ENCODE data around the gene RFC5. TPM values are rescaled to one million over a fixed set of nuclear protein-coding genes. Genes with fewer than 3 reads are reported as not detected.
A peak's percentile ranks its signal among the peaks of the same experiment; 100 is the strongest.

The RFC5 gene
- total RNA-seq, 1 experiment from 2014 or later: 78.6 TPM

DNA sequence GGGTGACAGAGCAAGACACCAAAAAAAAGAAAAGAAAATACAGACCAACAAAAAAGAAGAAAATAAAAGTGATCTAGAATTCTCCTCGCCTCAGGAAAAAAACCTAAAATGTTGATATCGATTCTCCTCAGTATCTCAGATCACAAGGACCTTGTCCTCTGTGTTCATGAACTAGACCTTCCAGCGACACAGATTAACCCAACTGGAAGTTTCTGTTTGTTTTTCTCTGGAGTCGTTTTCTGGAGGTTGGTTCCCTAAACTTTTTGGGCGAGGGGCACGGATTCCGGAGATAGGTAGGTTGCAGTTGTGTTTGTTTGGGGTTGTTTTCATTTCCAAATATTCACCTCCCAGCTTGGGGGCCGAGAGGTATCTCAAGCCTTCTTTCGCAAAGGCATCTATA is 559 bp upstream of the RFC5 start (continued):
- TF ChIP-seq, protein P1, sequence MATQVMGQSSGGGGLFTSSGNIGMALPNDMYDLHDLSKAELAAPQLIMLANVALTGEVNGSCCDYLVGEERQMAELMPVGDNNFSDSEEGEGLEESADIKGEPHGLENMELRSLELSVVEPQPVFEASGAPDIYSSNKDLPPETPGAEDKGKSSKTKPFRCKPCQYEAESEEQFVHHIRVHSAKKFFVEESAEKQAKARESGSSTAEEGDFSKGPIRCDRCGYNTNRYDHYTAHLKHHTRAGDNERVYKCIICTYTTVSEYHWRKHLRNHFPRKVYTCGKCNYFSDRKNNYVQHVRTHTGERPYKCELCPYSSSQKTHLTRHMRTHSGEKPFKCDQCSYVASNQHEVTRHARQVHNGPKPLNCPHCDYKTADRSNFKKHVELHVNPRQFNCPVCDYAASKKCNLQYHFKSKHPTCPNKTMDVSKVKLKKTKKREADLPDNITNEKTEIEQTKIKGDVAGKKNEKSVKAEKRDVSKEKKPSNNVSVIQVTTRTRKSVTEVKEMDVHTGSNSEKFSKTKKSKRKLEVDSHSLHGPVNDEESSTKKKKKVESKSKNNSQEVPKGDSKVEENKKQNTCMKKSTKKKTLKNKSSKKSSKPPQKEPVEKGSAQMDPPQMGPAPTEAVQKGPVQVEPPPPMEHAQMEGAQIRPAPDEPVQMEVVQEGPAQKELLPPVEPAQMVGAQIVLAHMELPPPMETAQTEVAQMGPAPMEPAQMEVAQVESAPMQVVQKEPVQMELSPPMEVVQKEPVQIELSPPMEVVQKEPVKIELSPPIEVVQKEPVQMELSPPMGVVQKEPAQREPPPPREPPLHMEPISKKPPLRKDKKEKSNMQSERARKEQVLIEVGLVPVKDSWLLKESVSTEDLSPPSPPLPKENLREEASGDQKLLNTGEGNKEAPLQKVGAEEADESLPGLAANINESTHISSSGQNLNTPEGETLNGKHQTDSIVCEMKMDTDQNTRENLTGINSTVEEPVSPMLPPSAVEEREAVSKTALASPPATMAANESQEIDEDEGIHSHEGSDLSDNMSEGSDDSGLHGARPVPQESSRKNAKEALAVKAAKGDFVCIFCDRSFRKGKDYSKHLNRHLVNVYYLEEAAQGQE (IDR thresholded peaks at IDR 0.05; ENCODE audit: low read depth): no peak
- TF ChIP-seq ZFX (IDR thresholded peaks at IDR 0.05): no peak

DNA sequence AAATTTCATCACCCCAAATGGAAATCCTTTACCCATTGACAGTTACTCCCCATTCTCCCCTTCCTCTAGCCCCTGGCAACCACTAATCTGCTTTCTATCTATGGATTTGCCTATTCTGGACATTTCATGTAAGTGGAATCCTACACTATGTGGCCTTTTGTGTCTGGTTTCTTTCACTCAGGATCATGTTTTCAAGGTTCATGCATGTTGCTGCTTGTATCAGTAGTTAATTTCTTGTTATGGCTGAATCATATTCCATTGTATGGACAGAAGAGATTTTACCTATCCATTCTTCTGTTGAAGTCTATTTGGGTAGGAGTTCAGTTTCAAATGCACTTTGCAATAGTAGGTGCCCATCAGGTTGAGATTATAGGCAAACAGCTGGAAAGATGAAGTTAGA is 1.4 kb downstream of the RFC5 start:
- ATAC-seq: no peak
- Histone ChIP-seq H3K4me1 (ENCODE audit: control insufficient read depth in 1 of 2, insufficient read depth in 2 of 2, low read length in 2 of 2) (peaks cover 11 to 24% of the 10 kb centered on the region in 2 experiments; a peak in 3 of 4 replicates), H3K9ac (ENCODE audit: low read length) (peak overlapping the region; percentile 90), H4K20me1 (ENCODE audit: insufficient read depth) (no peaks in the 10 kb centered on the region), H3K36me3 (ENCODE audit: control insufficient read depth in 1 of 2, insufficient read depth in 2 of 2, low read length in 2 of 2) (peaks cover 28 to 47% of the 10 kb centered on the region in 2 experiments; a peak in 3 of 4 replicates), H3K4me3 (replicated peaks in 1 of 2; ENCODE audit: low read depth in 1 of 2, low read length in 2 of 2) (peak overlapping the region; percentile 68 to 86), H3K27me3 (ENCODE audit: insufficient read depth, low read length) (no peaks in the 10 kb centered on the region), H3K9me2 (ENCODE audit: insufficient read depth) (no peaks in the 10 kb centered on the region), H3K4me2 (ENCODE audit: low read length) (peak overlapping the region; percentile 86), H3K9me3 (ENCODE audit: control insufficient read depth in 1 of 2, insufficient read depth in 1 of 2, low read depth in 1 of 2, low read length in 2 of 2) (no peaks in the 10 kb centered on the region), H3K27ac (ENCODE audit: low read depth, low read length) (no peak overlapping the region), H3K79me2 (ENCODE audit: insufficient read depth, low read length) (peaks cover 50% of the 10 kb centered on the region), H2AFZ (ENCODE audit: low read depth, low read length, poor library complexity, severe bottlenecking) (no peak overlapping the region)
- ChIA-PET POLR2A (interaction anchor here (0.8 to 1.9 kb wide), 2 partner anchors 17 to 31 kb away, joined by 4 to 8 read pairs; no protein-coding TSS in a partner anchor), CTCF (no interaction called here), RAD21 (ENCODE audit: low non-redundant PET in 1 of 2, low total read pairs in 2 of 2, uncharacterized antibody in 2 of 2, unreplicated experiment in 2 of 2) (no interaction called here)
- no peak for TF ChIP-seq ZNF274 (IDR thresholded peaks at IDR 0.05; ENCODE audit: low read depth, low read length)
- TF ChIP-seq ZFX (IDR thresholded peaks at IDR 0.05): no peak
- TF ChIP-seq, protein P2, sequence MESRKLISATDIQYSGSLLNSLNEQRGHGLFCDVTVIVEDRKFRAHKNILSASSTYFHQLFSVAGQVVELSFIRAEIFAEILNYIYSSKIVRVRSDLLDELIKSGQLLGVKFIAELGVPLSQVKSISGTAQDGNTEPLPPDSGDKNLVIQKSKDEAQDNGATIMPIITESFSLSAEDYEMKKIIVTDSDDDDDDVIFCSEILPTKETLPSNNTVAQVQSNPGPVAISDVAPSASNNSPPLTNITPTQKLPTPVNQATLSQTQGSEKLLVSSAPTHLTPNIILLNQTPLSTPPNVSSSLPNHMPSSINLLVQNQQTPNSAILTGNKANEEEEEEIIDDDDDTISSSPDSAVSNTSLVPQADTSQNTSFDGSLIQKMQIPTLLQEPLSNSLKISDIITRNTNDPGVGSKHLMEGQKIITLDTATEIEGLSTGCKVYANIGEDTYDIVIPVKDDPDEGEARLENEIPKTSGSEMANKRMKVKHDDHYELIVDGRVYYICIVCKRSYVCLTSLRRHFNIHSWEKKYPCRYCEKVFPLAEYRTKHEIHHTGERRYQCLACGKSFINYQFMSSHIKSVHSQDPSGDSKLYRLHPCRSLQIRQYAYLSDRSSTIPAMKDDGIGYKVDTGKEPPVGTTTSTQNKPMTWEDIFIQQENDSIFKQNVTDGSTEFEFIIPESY (IDR thresholded peaks at IDR 0.05; ENCODE audit: extremely low read depth, insufficient replicate concordance, low read length): no peak
- TF ChIP-seq, protein P3, sequence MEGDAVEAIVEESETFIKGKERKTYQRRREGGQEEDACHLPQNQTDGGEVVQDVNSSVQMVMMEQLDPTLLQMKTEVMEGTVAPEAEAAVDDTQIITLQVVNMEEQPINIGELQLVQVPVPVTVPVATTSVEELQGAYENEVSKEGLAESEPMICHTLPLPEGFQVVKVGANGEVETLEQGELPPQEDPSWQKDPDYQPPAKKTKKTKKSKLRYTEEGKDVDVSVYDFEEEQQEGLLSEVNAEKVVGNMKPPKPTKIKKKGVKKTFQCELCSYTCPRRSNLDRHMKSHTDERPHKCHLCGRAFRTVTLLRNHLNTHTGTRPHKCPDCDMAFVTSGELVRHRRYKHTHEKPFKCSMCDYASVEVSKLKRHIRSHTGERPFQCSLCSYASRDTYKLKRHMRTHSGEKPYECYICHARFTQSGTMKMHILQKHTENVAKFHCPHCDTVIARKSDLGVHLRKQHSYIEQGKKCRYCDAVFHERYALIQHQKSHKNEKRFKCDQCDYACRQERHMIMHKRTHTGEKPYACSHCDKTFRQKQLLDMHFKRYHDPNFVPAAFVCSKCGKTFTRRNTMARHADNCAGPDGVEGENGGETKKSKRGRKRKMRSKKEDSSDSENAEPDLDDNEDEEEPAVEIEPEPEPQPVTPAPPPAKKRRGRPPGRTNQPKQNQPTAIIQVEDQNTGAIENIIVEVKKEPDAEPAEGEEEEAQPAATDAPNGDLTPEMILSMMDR (IDR thresholded peaks at IDR 0.05 in 2 of 3, conservative IDR thresholded peaks at IDR 0.05 in 1 of 3; ENCODE audit: borderline replicate concordance in 1 of 3, insufficient read depth in 1 of 3, low read depth in 2 of 3, low read length in 2 of 3): no peak
- TF ChIP-seq SIN3A (IDR thresholded peaks at IDR 0.05; ENCODE audit: low read depth): no peak
- no TSS peak for BruUV-seq (replicated peaks)
- DNase-seq (ENCODE audit: low read depth, low spot score): no peak
- intact Hi-C loops (cut with micrococcal nuclease): loop anchor here (2.0 kb wide), 1 partner anchor 31 kb away; no protein-coding TSS in a partner anchor
